HFF-Myc (cell line): ENCODE results near the gene LAMB4.

Experiments used
- DNase-seq: peaks from one replicate; pipeline ENCODE4 v3.0.0-alpha.2; 2011; ENCODE audit warnings: low read depth; ENCODE audit errors: extremely low read depth
- H3K4me3 ChIP-seq: replicated peaks from 2 replicates; pipeline ENCODE4 v1.5.1; 2011; ENCODE audit warnings: low read depth, mild to moderate bottlenecking, control low read depth, low read length
- TF ChIP-seq, protein P1 (sequence below): IDR thresholded peaks from 2 replicates; pipeline ENCODE4 v1.5.1; 2012; ENCODE audit warnings: mild to moderate bottlenecking, low read depth, low read length, control low read depth; ENCODE audit errors: missing control alignments

Gene LAMB4

DNA sequence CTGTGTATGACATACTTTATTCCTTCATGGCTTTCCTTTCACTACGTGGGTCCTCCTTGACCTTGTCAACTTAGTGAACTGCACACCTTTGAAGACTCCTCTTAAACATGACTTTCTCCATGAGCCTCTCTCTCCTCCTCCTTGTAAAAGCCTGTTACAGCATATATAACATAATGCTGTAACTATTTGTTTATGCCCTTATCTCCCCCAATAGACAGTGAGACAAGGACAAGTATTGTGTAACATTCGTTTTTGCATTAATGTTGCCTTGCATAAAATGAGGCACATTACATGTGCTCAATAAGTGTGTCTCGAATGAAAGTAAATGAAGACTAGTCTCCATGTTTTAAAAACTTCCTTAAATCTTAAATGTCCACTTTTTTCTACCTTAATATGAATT, 122.9 kb downstream of the LAMB4 start:
- no peak for DNase-seq
- TF ChIP-seq, protein P1, sequence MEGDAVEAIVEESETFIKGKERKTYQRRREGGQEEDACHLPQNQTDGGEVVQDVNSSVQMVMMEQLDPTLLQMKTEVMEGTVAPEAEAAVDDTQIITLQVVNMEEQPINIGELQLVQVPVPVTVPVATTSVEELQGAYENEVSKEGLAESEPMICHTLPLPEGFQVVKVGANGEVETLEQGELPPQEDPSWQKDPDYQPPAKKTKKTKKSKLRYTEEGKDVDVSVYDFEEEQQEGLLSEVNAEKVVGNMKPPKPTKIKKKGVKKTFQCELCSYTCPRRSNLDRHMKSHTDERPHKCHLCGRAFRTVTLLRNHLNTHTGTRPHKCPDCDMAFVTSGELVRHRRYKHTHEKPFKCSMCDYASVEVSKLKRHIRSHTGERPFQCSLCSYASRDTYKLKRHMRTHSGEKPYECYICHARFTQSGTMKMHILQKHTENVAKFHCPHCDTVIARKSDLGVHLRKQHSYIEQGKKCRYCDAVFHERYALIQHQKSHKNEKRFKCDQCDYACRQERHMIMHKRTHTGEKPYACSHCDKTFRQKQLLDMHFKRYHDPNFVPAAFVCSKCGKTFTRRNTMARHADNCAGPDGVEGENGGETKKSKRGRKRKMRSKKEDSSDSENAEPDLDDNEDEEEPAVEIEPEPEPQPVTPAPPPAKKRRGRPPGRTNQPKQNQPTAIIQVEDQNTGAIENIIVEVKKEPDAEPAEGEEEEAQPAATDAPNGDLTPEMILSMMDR: no peak
- no peak overlapping the region for H3K4me3 ChIP-seq

DNA sequence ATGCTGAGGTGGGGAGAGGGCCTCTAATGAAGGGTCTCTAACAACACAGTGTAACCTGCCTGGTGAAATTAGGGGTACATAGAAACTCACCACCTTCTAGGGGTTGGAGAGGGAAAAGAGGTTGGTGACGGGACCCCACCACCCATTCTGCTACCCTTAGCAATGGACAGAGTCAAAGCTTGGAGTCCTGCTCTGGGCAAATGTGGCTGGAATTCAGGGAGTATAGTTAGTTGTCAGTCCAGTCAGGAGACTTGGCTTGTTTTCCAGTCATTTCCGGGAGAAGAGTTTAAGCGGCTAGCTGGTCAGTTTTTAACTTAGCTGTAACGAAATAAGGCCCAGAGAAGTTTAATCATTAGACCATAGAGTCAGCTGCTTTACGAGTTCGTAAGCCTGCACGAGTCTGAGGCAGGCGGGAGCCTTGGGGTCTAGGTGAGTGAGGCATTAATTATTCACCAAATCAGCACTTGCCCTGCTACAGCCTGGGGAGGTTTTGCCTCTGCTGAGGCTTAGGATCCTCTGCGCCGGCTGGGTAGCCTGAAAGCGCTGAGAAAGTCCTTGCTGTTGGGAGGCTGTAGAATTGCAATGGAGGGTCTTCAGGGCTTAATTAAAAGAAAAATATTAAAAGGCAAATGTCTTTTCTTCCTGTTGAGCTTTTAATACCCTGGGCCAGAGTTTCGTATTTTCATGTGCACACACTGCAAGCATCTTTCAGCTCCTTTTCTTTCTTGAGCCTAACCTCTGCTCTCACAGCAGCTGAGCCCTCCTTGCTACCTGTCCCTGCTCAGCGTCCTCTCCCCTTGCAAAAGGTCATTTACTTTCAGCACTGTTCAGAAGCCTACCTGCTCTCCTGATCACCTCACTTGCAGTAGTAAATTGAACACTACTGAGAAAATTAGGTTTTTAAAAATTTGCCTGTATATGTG, 125.7 kb downstream of the LAMB4 start:
- TF ChIP-seq, protein P1: no peak
- no peak for DNase-seq
- H3K4me3 ChIP-seq: no peak overlapping the region

DNA sequence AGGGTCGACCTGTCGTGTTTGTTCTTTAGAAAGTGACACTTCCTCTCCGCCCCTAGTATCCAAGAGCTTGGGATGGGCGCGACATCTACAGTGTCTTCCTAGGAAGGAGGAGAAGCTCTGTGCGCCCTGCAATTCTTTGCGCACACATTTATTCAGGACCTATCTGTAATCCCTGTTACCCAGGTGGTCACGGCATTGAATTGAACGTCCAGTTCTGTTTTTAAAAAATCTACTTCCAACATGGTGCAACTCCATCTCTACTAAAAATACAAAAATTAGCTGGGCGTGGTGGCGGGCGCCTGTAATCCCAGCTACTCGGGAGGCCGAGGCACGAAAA, 126.6 kb downstream of the LAMB4 start:
- TF ChIP-seq, protein P1: no peak
- no peak for DNase-seq
- peak overlapping the region; percentile 94 for H3K4me3 ChIP-seq

DNA sequence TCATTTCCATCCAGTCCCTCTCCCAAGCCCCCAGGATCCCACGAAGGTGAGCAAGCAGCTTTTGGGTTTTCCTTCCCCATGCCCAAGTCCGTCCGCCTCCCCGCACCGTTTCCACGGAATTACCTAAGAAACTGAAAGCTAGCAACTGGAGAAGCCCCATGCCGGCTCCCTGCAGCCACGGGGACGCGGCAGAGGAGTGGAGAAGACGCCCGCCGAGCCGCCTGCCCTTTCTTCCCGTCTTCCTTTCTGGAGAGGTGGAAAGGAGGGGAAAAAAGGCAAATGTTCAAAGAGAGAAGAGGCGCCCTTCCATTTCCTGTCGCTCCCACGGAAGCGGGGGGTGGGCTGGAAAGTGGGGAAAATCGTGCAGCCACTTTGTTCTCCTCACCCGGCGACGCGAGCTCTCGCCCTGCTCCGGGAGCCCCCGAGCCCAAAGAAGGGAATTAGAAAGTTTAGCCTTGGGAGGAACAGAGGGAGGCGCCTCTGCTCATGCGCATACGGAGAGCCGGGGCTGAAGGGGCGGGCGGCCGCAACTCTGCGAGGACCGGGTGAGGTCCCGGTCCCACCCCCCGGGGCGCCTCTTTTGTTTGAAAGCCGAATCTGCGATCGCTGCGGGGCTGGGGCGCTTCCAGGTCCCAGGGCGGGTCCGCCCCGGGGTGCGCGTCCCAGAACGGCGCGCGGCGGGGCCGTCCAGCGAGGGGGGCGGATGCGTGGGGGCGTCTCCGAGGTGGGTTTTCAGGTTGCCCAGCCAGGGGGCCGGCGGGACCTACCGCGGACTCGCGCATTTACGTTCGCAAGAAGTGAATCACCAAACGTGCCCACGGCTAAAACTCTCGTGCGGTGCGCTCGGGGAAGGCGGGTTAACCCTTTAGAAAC, 127.2 kb downstream of the LAMB4 start, which contains the start of gene LAMB1:
LAMB1 (minus strand) TSS at position 436 of the 873 bp plus-strand sequence; CDS start at position 160, 276 bp downstream.
- peak within 1 kb of the TSS; percentile 94 for H3K4me3 ChIP-seq
- no peak for DNase-seq
- TF ChIP-seq, protein P1: no peak

DNA sequence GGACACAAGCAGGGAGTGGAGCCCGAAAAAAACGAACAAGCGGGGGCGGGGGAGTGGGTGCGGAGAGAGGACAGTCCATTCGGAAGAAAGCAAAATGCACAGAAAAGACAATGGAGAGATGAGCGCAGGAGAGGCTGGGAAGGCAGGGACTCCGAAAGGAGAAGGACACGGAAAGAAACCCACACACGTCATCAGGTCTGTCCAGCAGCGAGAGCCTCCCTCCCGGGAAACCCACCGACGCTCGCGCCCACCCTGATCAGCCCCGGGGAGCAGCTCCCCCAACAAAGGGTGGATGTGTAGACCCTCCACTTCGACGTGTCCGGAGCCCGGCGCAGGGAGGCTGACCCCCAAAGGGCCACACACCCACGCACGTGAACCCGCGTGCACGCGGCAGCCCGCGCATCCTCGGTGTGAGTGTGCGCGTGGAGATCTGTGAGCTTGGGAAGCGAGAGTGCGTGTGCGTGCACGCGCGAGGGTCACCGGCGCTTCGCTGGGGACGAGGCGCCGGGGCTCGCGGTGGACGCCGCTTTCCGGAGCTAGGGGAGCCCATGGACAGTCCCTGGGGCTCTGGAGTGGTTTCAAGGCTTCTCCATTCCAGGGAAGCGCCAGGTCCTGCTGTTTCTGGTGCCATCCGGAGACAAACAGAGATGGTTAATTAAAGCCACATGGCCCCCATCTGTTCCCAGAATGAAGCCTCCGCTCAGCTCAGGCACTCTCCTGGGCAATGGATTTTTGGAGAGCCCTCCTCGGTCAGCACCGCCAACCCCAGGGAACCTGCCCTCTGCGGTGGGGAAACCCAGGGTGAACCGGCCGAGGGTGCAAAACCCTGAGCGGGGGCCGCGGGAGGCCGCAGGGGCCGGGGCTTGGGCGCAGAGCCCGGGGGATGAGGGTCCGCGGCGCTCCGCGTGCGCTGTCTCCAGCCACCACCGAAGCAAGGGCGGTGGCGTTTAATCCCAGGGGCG, 128.1 kb downstream of the LAMB4 start:
- peak overlapping the region; percentile 94 for H3K4me3 ChIP-seq

More for the DNA sequence above, 128.1 kb downstream of the LAMB4 start:
- TF ChIP-seq, protein P1: no peak
- DNase-seq: no peak
